Measurements from ENCODE around the gene SETD5. TPM values are rescaled to one million over a fixed set of nuclear protein-coding genes. Genes with fewer than 3 reads are reported as not detected.
"Not testable (repeated sequence)": the region's sequence is repeated elsewhere in the genome, so short reads cannot be mapped to it uniquely, and the experiment has no call there.

The SETD5 gene
- total RNA-seq, 4 donors from 2014 or later = 72.5 to 272 (median 147) TPM

GRCh38 chr3:9473496-9474065 is 76.2 kb downstream of the SETD5 start:
- H3K36me3 ChIP-seq = peaks cover 0 to 96% (median 3%) of the 10 kb centered on the region in 3 donors
- H3K27ac ChIP-seq = no peak overlapping the region
- no peaks in the 10 kb centered on the region for H3K4me1 ChIP-seq
- TF ChIP-seq, protein P1, sequence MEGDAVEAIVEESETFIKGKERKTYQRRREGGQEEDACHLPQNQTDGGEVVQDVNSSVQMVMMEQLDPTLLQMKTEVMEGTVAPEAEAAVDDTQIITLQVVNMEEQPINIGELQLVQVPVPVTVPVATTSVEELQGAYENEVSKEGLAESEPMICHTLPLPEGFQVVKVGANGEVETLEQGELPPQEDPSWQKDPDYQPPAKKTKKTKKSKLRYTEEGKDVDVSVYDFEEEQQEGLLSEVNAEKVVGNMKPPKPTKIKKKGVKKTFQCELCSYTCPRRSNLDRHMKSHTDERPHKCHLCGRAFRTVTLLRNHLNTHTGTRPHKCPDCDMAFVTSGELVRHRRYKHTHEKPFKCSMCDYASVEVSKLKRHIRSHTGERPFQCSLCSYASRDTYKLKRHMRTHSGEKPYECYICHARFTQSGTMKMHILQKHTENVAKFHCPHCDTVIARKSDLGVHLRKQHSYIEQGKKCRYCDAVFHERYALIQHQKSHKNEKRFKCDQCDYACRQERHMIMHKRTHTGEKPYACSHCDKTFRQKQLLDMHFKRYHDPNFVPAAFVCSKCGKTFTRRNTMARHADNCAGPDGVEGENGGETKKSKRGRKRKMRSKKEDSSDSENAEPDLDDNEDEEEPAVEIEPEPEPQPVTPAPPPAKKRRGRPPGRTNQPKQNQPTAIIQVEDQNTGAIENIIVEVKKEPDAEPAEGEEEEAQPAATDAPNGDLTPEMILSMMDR (IDR thresholded peaks at IDR 0.05) = no peak
- TF ChIP-seq POLR2A (IDR thresholded peaks at IDR 0.05) = no peak
- H3K9me3 ChIP-seq = no peaks in the 10 kb centered on the region
- H3K27me3 ChIP-seq = no peaks in the 10 kb centered on the region
- H3K4me3 ChIP-seq = no peak overlapping the region
- DNase-seq = no peak

DNA sequence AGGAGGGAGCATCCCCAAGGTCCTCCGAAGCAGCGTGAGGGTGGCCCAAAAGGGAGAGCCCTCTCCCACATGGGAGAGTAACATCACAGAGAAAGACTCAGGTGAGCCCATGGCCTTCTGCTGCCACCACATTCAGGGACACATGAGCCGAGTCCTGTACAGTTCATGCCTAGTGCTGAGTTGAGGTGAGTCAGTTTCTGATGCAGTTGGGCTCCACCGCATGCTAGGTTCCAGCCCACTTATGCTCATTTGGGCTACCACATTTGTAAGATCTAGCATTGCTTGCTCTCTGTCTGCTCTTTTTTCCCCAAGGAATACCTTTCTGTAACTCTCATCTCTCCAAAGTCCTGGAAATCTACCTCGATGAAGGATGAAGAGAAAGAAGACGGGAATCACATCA is 77.1 kb downstream of the SETD5 start:
- Histone ChIP-seq H3K36me3 (peaks cover 0 to 95% (median 3%) of the 10 kb centered on the region in 3 donors), H3K27ac (no peak overlapping the region), H3K4me3 (no peak overlapping the region), H3K9me3 (no peaks in the 10 kb centered on the region), H3K27me3 (no peaks in the 10 kb centered on the region), H3K4me1 (no peaks in the 10 kb centered on the region)
- no peak for DNase-seq
- TF ChIP-seq, protein P1 (IDR thresholded peaks at IDR 0.05) = no peak

GRCh38 chr3:9476935-9477334 is 79.5 kb downstream of the SETD5 start:
- TF ChIP-seq POLR2A (IDR thresholded peaks at IDR 0.05) = no peak
- TF ChIP-seq, protein P1 (IDR thresholded peaks at IDR 0.05) = no peak
- Histone ChIP-seq H3K27ac (no peak overlapping the region), H3K27me3 (no peaks in the 10 kb centered on the region), H3K36me3 (peaks cover 0 to 93% (median 3%) of the 10 kb centered on the region in 3 donors), H3K9me3 (no peaks in the 10 kb centered on the region), H3K4me1 (no peaks in the 10 kb centered on the region), H3K4me3 (no peak overlapping the region)
- DNase-seq = no peak

GRCh38 chr3:9480265-9480664 is 82.8 kb downstream of the SETD5 start:
- no peak for DNase-seq
- TF ChIP-seq, protein P1 (IDR thresholded peaks at IDR 0.05) = no peak
- TF ChIP-seq POLR2A (IDR thresholded peaks at IDR 0.05) = no peak
- Histone ChIP-seq H3K27ac (no peak overlapping the region), H3K9me3 (no peaks in the 10 kb centered on the region), H3K4me1 (no peaks in the 10 kb centered on the region), H3K36me3 (peaks cover 0 to 68% (median 0%) of the 10 kb centered on the region in 3 donors), H3K4me3 (no peak overlapping the region), H3K27me3 (no peaks in the 10 kb centered on the region)

GRCh38 chr3:9485248-9485647 is 87.8 kb downstream of the SETD5 start:
- no peaks in the 10 kb centered on the region for H3K4me1 ChIP-seq
- H3K9me3 ChIP-seq = peaks cover 0 to 2% (median 0%) of the 10 kb centered on the region in 4 donors
- H3K4me3 ChIP-seq = no peak overlapping the region
- no peaks in the 10 kb centered on the region for H3K27me3 ChIP-seq
- TF ChIP-seq, protein P1 (IDR thresholded peaks at IDR 0.05) = no peak
- TF ChIP-seq POLR2A (IDR thresholded peaks at IDR 0.05) = no peak
- H3K27ac ChIP-seq = no peak overlapping the region
- no peak for DNase-seq
- peaks cover 0 to 20% (median 0%) of the 10 kb centered on the region in 3 donors for H3K36me3 ChIP-seq

GRCh38 chr3:9491506-9491905 is 94.1 kb downstream of the SETD5 start:
- TF ChIP-seq POLR2A (IDR thresholded peaks at IDR 0.05) = no peak
- TF ChIP-seq, protein P1 (IDR thresholded peaks at IDR 0.05) = no peak
- Histone ChIP-seq H3K36me3 (no peaks in the 10 kb centered on the region), H3K4me3 (no peak overlapping the region), H3K4me1 (no peaks in the 10 kb centered on the region), H3K27ac (no peak overlapping the region), H3K9me3 (peaks cover 0 to 2% (median 0%) of the 10 kb centered on the region in 4 donors), H3K27me3 (no peaks in the 10 kb centered on the region)
- DNase-seq = no peak

DNA sequence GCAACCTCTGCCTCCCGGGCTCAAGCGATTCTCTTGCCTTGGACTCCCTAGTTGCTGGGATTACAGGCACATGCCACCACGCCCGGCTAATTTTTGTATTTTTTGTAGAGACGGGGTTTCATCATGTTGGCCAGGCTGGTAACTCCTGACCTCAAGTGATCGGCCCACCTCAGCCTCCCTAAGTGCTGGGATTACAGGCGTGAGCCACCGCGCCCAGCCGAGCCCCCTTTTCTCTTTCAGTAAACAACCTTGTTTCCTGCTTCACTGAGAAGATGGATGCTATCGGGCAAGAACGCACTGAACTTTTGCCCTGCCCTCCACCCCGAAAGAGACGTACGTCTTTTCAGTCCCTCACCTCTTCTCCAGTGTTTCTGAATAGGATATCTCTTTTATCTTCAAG is 96.6 kb downstream of the SETD5 start:
- H3K9me3 ChIP-seq, H3K36me3 ChIP-seq, H3K27ac ChIP-seq, H3K27me3 ChIP-seq, H3K4me3 ChIP-seq, DNase-seq, H3K4me1 ChIP-seq: not testable (repeated sequence)

All from Peyer's patch (tissue), 4 donors.